HG03196 (cell line): ENCODE results near the gene SLC26A11.

Experiments
- ATAC-seq: cut with Tn5 transposase; IDR thresholded peaks from one replicate; pipeline ENCODE4 v1.9.1; 2021; ENCODE audit not compliant: unreplicated experiment

Gene SLC26A11

DNA sequence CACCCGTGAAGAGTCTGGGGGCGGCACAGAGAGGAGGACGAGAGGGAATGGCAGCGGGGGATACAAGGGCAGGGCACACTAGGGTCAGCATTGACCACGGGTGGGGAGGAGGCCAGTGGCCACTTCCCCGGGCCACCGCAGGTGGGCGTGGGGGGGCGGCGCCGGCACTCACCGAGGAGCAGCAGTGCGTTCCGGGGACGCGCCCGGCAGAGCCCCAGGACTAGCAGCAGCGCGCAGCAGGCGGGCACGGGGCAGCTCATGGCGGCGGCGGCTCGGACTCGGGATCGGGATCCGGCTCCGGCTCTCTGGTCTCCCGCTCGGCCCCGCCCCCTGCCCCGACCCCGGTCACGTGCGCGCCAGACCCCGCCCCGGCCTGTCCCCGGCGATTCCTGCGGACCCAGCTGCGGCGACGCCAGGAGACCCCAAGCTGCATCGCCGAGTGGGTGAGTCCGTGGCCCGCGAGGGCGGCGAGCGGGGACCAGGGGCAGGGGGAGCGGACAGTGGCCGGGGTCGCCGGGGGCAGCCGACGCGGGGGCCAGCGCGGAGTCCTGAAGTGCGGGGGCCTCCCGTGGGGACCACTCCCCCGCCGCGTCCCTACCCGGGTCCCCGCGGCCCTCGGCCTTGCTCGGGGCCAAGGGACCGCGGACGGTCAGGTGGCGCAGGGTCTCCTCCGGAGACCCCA lies at the start of gene SLC26A11, which contains the start of gene SGSH:
Gene SLC26A11 (plus strand): TSS at position 374 of the 682 bp plus-strand sequence. CDS start 1,134 bp downstream, outside the sequence.
Gene SGSH (minus strand): TSS at position 280 of the 682 bp plus-strand sequence. CDS start 20 bp downstream, at position 260.
- ATAC-seq = no peak

DNA sequence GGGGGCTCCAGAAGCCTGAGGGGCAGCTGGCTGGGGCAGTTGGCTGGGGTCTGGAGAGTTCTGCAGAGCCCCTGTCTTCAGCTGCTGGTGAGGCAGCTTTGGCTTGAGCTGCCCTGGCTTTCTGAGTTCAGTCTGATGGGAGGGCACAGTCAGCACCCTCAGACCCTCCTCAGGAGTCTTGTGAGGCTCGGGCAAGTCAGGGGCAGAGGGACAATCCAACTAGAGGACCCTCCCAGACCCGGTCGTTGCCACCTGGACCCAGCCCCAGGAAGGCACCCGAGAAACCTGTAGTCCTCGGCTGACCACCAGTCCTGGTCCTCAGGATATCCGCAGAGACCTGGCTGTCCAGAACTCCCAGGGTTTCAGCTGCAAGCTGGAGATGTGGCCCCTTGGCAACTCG lies 48.5 kb upstream of the SLC26A11 start:
- no peak for ATAC-seq

DNA sequence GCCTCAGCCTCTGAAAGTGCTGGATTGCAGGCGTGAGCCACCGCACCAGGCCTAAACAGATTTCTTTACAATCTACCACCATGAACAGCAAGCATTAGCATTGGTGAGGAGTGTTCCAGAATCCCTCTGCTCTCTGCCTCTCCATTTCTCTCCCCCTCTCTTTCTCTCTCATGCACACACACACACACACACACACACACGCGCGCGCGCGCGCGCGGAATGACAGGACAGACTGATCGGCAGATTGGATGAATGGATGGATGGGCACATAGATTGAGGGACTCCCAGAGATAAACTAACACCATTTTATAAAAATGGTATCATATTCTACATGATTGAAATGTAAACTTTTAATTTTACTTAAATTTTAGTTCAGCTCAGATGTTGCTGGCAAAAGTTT lies 47.1 kb upstream of the SLC26A11 start:
- ATAC-seq = no peak

DNA sequence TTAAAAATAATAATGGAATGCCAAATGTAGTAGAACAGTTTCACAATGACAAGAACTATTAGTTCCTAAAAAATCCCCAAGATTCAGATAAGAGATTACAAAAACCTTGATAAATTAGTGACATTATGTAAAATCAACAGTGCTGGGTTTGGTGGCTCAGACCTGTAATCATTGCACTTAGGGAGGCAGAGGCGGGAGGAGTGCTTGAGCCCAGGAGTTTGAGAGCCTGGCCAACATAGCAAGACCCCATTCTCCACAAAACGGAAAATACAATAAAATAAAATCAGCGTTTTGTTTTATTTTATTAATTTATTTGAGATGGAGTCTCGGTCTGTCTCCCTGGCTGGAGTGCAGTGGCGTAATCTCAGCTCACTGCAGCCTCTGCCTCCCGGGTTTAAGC lies 46.3 kb upstream of the SLC26A11 start:
- ATAC-seq = no peak

DNA sequence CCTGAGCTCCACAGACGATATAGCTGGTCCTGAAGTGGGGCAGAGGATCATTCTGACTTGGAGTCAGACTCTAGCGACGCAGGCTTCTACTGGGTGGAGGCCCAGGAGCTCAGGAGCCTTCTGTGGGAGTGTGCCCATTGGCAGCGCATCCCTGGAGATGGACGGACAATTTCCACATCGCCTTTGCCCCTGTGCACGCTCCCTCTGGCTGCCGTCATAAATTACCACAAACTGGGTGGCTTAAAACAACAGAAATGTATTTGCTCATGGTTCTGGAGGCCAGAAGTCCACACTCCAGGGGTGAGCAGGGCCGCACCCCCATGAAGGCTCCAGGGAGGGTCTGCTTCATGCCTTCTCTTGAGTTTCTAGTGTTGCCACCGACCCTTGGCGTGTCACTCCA lies 43.5 kb upstream of the SLC26A11 start:
- ATAC-seq = no peak

DNA sequence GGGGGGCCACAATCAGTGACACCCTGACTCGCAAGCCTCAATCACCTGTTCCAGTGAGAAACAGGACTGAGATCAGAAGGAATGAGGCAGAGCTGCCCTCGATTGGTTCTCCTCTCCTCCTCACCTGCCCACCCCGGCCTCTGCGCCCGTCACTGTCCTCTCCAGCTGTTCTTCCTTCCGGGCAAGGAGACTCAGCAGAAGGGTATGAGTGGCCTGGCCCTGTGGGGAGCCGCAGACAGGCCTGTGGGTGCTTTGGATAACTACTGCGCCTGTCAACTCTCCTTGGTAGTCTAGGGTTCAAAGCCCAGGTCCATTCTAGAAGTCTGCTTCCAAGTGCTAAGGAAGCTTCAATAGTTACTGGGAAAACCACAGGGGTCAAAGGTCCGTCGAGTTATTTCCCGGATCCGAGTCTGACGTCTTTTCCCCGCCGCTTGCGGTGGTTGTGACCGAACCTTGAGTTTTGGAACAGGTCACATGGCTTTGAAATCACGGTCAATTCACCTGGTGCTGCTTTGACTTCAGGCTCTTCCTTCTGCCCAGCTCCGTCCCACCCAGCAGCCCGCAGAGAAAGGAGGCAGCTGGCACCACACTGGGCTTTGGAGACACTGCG lies 42.1 kb upstream of the SLC26A11 start:
- no peak for ATAC-seq

DNA sequence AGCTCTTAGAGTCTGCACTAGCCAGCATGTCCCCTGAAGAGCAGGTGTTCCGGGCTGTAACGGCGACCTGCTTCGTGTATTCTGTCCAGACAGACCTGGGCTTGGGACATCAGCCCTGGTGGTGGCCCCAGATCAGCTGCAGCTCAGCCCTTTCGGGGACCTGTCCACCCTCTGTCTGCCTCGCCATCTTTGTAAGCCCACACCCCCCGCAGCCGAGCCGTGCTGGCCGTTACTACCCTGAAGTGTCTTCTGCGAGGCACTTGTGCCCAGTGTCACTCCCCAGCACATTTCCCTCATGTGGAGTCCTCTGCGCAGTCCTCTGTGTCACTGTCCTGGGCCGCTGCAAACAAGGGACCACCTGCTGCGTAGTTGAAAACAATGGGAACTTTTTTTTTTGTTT lies 40.0 kb upstream of the SLC26A11 start:
- no peak for ATAC-seq

DNA sequence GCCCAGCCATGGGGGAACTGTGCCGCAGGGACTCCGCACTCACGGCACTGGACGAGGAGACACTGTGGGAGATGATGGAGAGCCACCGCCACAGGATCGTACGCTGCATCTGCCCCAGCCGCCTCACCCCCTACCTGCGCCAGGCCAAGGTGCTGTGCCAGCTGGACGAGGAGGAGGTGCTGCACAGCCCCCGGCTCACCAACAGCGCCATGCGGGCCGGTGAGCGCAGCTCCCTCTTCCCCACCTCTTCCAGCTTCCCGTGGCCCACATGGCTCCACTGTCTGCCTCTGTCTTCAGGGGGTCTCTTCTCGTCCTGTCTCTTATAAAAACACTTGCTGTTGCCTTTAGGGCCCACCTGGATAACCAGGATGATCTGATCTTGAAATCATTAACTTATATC lies 38.8 kb upstream of the SLC26A11 start:
- no peak for ATAC-seq

DNA sequence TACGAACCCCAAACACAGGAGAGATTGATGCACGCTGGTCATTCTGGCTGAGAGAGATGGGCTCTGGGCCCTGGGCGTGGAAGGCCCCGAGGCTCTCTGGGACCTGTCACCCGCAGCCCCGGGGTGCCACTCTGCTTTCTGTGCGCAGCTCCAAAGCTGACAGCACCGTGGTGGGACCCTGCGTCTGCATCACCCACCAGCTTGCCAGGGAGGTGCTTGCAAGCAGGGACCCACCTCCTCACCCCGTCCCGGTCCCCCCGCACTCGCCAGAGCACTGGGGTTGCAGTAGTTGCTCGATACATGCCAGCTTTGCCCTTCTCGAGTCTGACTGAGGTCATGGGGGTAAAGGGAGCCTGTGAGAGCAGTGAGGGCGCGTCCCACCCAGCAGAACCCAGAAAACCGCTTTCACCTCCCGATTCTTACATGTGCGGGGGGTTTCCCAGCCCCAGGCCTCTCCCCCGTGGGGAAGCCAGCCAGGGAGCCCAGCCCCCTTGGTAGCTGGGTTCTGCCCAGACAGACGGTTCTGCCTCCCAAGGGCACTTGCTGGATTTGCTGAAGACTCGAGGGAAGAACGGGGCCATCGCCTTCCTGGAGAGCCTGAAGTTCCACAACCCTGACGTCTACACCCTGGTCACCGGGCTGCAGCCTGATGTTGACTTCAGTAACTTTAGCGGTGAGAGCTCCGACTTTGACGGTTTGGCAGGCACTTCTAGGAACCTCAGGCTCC lies 37.9 kb upstream of the SLC26A11 start:
- ATAC-seq = no peak

DNA sequence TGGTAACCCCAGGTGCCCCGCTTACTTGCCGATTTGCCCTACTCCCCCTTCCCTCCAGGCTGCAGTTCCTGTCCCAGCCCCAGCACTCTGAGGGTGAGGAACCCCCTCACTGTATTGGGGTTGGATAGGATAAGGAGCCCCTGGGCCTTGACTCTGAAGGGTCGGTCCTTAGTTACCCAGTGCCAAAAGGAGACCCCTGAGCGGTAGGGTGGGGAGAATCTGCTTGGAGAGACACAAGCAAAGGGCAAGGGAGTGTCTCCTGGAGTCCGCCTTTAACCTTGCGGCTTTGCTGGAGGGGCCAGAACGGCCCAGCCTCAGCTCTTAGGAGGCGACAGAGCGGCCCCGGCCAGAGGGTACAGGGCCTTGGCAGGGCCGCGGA lies 37.4 kb upstream of the SLC26A11 start:
- no peak for ATAC-seq

DNA sequence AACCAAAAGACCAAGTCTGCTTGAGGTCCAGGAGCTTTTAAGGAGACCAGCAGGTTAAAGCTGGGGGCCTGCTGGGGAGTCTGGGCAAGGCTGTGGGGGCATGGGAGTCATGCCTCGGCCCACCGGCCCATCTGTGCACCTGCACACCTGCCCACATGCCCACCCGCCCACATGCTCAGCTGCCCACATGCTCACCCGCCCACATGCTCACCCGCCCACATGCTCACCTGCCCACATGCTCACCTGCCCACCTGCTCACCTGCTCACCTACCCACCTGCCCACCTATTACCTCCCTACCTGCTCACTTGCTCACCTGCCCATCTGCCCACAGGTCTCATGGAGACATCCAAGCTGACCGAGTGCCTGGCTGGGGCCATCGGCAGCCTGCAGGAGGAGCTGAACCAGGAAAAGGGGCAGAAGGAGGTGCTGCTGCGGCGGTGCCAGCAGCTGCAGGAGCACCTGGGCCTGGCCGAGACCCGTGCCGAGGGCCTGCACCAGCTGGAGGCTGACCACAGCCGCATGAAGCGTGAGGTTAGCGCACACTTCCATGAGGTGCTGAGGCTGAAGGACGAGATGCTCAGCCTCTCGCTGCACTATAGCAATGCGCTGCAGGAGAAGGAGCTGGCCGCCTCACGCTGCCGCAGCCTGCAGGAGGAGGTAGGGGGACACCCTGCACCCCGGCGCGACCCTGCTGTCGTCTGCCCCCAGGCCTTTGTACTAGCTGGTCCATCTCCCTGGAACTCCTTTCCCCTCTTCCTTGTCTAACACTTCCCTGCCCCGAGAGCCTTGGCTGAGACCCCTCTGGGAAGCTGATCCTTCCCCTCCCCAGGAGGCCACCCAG lies 36.4 kb upstream of the SLC26A11 start:
- no peak for ATAC-seq

DNA sequence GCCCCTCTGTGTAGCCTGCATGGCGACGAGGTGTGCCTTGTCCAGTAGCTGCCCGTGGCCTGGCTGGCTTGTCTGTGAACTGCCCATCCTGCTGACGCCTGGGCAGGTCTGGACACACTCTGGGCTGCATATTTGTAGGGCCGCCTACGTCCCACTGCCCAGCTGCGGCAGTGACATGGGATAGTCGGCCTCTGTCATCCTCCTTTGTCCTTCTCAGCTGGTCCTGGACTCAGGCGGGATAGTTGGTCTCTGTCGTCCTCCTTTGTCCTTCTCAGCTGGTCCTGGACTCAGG lies 35.9 kb upstream of the SLC26A11 start:
- no peak for ATAC-seq

DNA sequence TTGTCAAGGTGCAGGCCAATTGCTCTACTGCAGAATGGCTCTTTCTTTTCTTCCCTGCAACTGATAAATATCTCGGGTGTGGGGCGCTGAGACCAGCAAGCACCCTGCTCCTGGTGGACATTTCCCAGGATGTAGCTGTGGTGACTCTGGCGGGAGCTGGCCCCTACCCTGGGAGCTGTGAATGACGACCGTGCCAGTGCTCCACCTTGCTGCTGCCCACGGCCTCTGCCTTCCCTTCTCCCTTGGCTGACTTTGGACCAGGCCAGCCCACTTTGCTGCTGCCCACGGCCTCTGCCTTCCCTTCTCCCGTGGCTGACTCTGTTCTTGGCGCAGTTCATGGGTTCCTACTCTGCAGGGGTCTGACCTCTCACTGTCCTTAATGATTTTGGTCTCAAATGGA lies 34.3 kb upstream of the SLC26A11 start:
- no peak for ATAC-seq

DNA sequence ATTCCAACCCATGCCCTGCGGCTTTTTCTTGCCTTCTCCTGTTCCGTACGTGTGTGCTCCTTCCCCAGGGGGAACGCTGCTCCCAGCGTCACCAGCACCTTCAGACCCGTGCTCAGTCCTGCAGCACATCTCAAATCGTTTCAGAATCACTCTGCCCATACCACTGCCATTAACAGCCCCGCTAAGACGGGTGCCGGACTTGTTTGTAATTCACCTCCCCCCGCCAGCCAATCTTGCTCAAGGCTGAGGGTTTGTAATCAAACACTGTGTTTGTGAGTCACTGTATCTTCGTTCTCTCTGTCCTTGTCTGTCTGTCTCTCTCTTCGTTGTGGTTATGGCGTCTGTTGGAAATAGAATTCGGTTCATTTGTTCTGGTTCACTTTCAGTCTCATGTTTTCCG lies 33.1 kb upstream of the SLC26A11 start:
- ATAC-seq = no peak

DNA sequence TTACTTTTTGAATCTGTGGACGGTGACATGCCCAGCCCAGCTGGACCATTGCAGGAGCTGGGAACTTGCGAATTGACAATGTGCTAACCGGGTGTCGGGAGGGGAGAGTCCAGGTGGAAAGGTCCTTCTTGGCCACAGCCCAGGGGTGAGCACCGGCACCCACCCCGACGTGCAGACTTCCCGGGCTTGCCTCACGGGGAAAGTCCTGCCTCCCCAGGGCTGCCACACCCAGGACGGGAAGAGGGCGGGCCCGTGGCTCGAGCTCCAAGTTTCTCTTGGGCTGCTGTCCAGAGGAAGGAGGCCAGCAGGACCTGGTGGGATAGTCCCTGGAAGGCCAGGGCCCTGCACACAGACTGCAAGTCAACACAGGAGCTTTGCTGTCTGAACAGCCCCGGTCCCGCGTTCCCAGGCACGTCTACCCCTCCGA lies 32.7 kb upstream of the SLC26A11 start:
- ATAC-seq = no peak

DNA sequence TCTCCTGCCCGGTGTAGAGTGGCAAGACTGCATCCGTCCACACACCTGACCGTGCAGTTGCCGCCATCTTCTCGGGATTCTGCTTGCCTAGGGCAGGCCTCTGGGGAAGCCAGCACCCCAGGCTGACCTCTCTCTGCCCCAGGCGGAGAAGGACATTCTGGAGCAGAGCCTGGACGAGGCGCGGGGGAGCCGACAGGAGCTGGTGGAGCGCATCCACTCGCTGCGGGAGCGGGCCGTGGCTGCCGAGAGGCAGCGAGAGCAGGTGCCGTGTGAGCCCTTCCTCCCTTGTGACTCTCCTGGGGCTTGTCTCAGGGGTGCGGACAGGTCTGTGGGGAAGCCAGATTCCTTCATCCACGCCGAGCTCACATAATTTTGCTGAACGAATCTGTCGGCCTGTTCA lies 30.6 kb upstream of the SLC26A11 start:
- ATAC-seq = no peak

DNA sequence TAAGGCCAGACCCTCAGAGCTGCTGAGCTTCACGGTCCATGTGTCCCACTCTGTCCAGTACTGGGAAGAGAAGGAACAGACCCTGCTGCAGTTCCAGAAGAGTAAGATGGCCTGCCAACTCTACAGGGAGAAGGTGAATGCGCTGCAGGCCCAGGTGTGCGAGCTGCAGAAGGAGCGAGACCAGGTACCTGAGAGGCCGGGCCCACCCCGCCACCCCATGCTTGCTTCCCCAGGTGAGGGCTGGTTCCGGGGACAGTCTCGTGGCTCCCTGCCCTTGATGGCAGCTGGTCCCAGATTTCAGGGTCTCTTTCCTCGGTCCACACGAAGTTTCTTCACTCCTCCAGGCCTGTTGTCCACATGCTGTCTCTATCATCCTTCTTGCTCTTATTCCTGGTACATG lies 29.5 kb upstream of the SLC26A11 start:
- no peak for ATAC-seq

DNA sequence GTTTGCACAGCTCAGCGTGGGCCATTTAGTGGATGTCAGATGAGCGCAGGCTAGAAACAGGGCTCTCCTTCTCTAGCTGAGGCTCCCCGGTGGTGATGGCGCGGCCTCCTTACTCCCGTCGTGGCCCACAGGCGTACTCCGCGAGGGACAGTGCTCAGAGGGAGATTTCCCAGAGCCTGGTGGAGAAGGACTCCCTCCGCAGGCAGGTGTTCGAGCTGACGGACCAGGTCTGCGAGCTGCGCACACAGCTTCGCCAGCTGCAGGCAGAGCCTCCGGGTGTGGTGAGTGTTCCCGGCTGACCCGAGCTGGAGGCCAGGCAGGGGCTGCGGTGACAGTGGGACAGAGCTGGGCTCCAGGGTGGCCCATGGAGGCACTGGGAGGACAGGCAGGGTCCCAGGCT lies 29.0 kb upstream of the SLC26A11 start:
- no peak for ATAC-seq

DNA sequence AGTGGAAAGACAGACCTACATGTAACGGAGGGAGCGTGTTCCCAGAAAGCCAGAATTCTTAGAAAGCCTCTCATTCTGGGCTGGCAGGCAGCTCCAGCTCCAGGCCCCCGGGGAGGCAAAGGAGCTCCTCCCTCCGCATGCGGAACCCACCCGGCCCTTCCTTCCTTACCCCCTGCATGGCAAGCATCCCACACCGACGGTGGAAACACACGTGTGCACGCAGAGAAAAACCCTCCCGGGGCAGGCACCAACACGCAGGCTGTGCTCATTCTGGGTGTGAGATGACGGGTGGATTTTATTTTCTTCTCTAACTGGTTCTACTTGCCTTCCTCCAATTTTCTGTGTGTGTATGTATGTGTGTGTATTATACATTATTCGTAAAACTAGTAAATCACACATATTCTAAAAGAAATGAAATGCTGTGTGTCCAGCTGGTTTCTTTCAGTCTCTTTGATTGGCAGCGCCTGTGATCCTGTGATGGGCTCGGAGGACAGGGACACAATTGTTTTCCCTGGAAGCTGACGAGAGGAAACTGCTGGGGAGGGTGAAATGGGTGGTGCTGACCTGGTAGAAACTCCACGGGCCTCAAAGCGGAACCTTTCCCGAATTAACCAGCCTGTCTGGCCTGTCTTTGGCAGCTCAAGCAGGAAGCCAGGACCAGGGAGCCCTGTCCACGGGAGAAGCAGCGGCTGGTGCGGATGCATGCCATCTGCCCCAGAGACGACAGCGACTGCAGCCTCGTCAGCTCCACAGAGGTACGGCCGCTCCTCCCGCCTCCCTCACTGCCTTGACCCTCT lies 28.2 kb upstream of the SLC26A11 start:
- no peak for ATAC-seq

DNA sequence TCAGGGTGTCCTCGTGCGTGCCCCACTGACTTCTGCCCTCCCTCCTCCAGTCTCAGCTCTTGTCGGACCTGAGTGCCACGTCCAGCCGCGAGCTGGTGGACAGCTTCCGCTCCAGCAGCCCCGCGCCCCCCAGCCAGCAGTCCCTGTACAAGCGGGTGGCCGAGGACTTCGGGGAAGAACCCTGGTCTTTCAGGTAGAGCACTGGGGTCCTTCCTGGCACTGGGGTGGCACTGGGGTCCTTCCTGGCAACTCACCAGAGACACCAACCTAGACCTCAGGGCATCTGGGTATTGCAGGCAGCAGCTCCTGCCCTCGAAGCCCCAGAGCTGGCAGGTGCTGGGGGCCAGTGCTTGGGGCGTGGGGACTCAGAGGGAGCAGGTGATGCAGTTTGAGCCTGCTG lies 25.1 kb upstream of the SLC26A11 start:
- ATAC-seq = no peak
